IMR-90 (cell line): ENCODE results near the gene TSSC4. TPM values are rescaled to one million over a fixed set of nuclear protein-coding genes. Genes with fewer than 3 reads are reported as not detected.
"Not testable (repeated sequence)": the region's sequence is repeated elsewhere in the genome, so short reads cannot be mapped to it uniquely, and the experiment has no call there.

Experiments used
- ATAC-seq: fragments of 200-7000 bp; cut with Tn5 transposase; 2 replicates; pipeline ENCODE4 v1.9.1; 2020; ENCODE audit warnings: low read depth, mild to moderate bottlenecking, moderate library complexity
- BruUV-seq: library from RNA; stranded (reverse); fragments of 400-500 nt; replicated peaks from 2 replicates; lab custom pipeline; 2021; lab: Mats Ljungman, UMichigan
- CTCF ChIA-PET: fragments of 300-600 bp; formaldehyde crosslinking; extraction: SDS; loops from one replicate; lab custom pipeline; 2021; ENCODE audit warnings: antibody characterized with exemption; lab: Yijun Ruan, JAX
- POLR2A ChIA-PET: fragments of 300-600 bp; sonication (Branson Sonifier 250); formaldehyde crosslinking; loops from one replicate; lab custom pipeline; 2022; ENCODE audit warnings: antibody characterized with exemption; ENCODE audit not compliant: unreplicated experiment; lab: Charles Lee
- DNase-seq: peaks from one replicate; pipeline ENCODE4 v3.0.0; 2013
- H2AFZ ChIP-seq: replicated peaks from 2 replicates; pipeline ENCODE3; 2013; ENCODE audit warnings: low read length, mild to moderate bottlenecking; ENCODE audit not compliant: poor library complexity
- H2AK5ac ChIP-seq: 2 replicates; pipeline ENCODE4 v1.6.1; 2013; ENCODE audit warnings: low read depth, low read length, inconsistent platforms
- H2AK9ac ChIP-seq: replicated peaks from 2 replicates; pipeline ENCODE3; 2013; ENCODE audit warnings: mild to moderate bottlenecking, low read depth, low read length, moderate library complexity; ENCODE audit not compliant: poor library complexity
- H2BK120ac ChIP-seq: 2 replicates; pipeline ENCODE4 v1.6.1; 2013; ENCODE audit warnings: low read depth, low read length, inconsistent platforms
- H2BK15ac ChIP-seq: 3 replicates; pipeline ENCODE4 v1.6.1; 2013; ENCODE audit warnings: low read depth, low read length, inconsistent platforms
- H2BK20ac ChIP-seq: 2 replicates; pipeline ENCODE4 v1.6.1; 2013; ENCODE audit warnings: low read depth, mild to moderate bottlenecking, inconsistent platforms, low read length, moderate library complexity
- H2BK5ac ChIP-seq: 2 replicates; pipeline ENCODE4 v1.6.1; 2013; ENCODE audit warnings: mild to moderate bottlenecking, low read depth, low read length, inconsistent platforms; ENCODE audit not compliant: poor library complexity, severe bottlenecking
- H3K14ac ChIP-seq: replicated peaks from 2 replicates; pipeline ENCODE4 v1.6.1; 2013; ENCODE audit warnings: low read depth, low read length, inconsistent platforms
- H3K18ac ChIP-seq: 2 replicates; pipeline ENCODE4 v1.6.1; 2013; ENCODE audit warnings: low read depth, low read length, control low read depth
- H3K23ac ChIP-seq: 2 replicates; pipeline ENCODE4 v1.6.1; 2013; ENCODE audit warnings: low read depth, low read length, inconsistent platforms
- H3K27ac ChIP-seq: 2 replicates; pipeline ENCODE4 v1.5.1; 2013; ENCODE audit warnings: mild to moderate bottlenecking, control low read depth, low read length; ENCODE audit not compliant: insufficient read depth
- H3K27me3 ChIP-seq: 2 replicates; pipeline ENCODE4 v1.6.1; 2013; ENCODE audit warnings: low read length; ENCODE audit not compliant: control insufficient read depth, insufficient read depth
- H3K36me3 ChIP-seq: 2 replicates; pipeline ENCODE4 v1.6.1; 2013; ENCODE audit warnings: low read length, mixed read lengths; ENCODE audit not compliant: control insufficient read depth, insufficient read depth
- H3K4ac ChIP-seq: 2 replicates; pipeline ENCODE4 v1.6.1; 2013; ENCODE audit warnings: low read depth, low read length, inconsistent platforms
- H3K4me1 ChIP-seq: 2 replicates; pipeline ENCODE4 v1.6.1; 2013; ENCODE audit warnings: low read length, mixed read lengths; ENCODE audit not compliant: control insufficient read depth, insufficient read depth
- H3K4me2 ChIP-seq: 2 replicates; pipeline ENCODE4 v1.6.1; 2013; ENCODE audit warnings: low read depth, mild to moderate bottlenecking, control low read depth, low read length, moderate library complexity
- H3K4me3 ChIP-seq: 2 replicates; pipeline ENCODE4 v1.5.1; 2013; ENCODE audit warnings: low read depth, mild to moderate bottlenecking, control low read depth, low read length, moderate library complexity; ENCODE audit not compliant: insufficient read depth
- H3K56ac ChIP-seq: 2 replicates; pipeline ENCODE4 v1.6.1; 2013; ENCODE audit warnings: low read length, inconsistent platforms; ENCODE audit not compliant: insufficient read depth; ENCODE audit errors: extremely low read depth
- H3K79me1 ChIP-seq, 2 experiments: 2 replicates each; pipeline ENCODE4 v1.6.1; 2013; ENCODE audit warnings: low read length in 2 of 2, inconsistent platforms in 1 of 2, low read depth in 1 of 2
- H3K9ac ChIP-seq: 2 replicates; pipeline ENCODE4 v1.6.1; 2013; ENCODE audit warnings: low read depth, low read length, control low read depth
- H3K9me1 ChIP-seq: 2 replicates; pipeline ENCODE4 v1.6.1; 2013; ENCODE audit warnings: low read length, inconsistent platforms; ENCODE audit not compliant: insufficient read depth
- H3K9me3 ChIP-seq: 2 replicates; pipeline ENCODE4 v1.6.1; 2013; ENCODE audit warnings: low read length; ENCODE audit not compliant: control insufficient read depth, insufficient read depth
- H4K20me1 ChIP-seq: 2 replicates; pipeline ENCODE4 v1.6.1; 2013; ENCODE audit warnings: low read length, inconsistent platforms; ENCODE audit not compliant: insufficient read depth
- H4K5ac ChIP-seq: 2 replicates; pipeline ENCODE4 v1.6.1; 2013; ENCODE audit warnings: mild to moderate bottlenecking, low read depth, low read length, control low read depth
- H4K8ac ChIP-seq, 2 experiments: 2 replicates each; pipeline ENCODE4 v1.6.1; 2013; ENCODE audit warnings: low read depth in 2 of 2, low read length in 2 of 2, control low read depth in 1 of 2, inconsistent platforms in 1 of 2
- H4K91ac ChIP-seq: 2 replicates; pipeline ENCODE4 v1.6.1; 2013; ENCODE audit warnings: low read depth, low read length, inconsistent platforms; ENCODE audit not compliant: insufficient read depth
- WGBS, 2 experiments: methylation state at CpG; one replicate each; pipeline versions ENCODE4 v1.1.5 to v1.1.7; 2013; ENCODE audit warnings: missing lambda C conversion rate in 2 of 2; ENCODE audit not compliant: insufficient read length in 1 of 2; ENCODE audit errors: extremely low coverage in 2 of 2; 5-methylcytosine and 5-hydroxymethylcytosine counted together
- dilution Hi-C: fragments of 300-500 bp; cut with HindIII; formaldehyde crosslinking; loops from one replicate; pipeline ENCODE4 v1.14.3; 2018; ENCODE audit warnings: low sequenced_read_pairs; ENCODE audit not compliant: unreplicated experiment
- in situ Hi-C: fragments of 300-500 bp; cut with MboI; formaldehyde crosslinking; loops from 3 replicates; pipeline ENCODE4 v1.14.3; 2019; ENCODE audit warnings: low sequenced_read_pairs, inconsistent platforms, mixed read lengths
- intact Hi-C: fragments of 100-400 bp; cut with micrococcal nuclease; formaldehyde crosslinking; loops from 2 replicates; pipeline ENCODE4 v1.10.0; 2022
- polyA plus RNA-seq, 3 experiments: library from polyadenylated mRNA; depleted of rRNA; stranded (reverse); fragments of >200 nt; gene quantifications; 2 replicates each; pipeline ENCODE4 v1.2.3, GENCODE V29; 2012; ENCODE audit warnings: low replicate concordance in 1 of 3
- total RNA-seq: library from RNA; depleted of rRNA; stranded (reverse); fragments of >200 nt; gene quantifications from 2 replicates; pipeline ENCODE4 v1.2.3, GENCODE V29; 2012

TSSC4 gene
- total and polyA plus RNA-seq, 2 of the 4 experiments (the other 2 are of a cell fraction): 34.9 to 40.0 TPM

DNA sequence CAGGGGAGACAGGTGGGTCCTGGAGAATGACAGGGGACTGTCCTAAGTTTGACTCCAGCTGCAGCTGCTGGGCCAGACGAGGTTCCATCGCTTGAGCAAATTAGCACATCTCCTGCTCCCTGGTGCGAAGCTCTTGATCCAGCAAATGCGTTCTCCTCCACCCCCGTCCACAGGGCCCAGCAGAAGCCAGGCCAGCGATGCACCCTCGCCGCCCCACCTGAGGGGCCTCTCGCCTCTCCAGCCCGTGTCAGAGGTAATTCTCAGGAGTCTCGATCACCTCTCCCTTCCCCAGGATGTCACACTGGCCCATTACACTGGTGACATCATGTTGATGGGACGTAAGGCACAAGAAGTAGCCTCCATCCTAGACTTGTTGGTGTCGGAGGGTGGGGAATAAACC, 42.9 kb upstream of the TSSC4 start:
- H3K9me3 ChIP-seq, H4K91ac ChIP-seq, H4K8ac ChIP-seq, H3K9me1 ChIP-seq, H2AK5ac ChIP-seq, H3K56ac ChIP-seq, H2BK5ac ChIP-seq, ATAC-seq, H3K27me3 ChIP-seq, H4K20me1 ChIP-seq, H2BK15ac ChIP-seq, H3K79me1 ChIP-seq, H3K27ac ChIP-seq, H2BK120ac ChIP-seq, H2AK9ac ChIP-seq, dilution Hi-C loops, H3K4ac ChIP-seq, H3K4me3 ChIP-seq, H4K5ac ChIP-seq, DNase-seq, H2AFZ ChIP-seq, BruUV-seq, POLR2A ChIA-PET, intact Hi-C loops, H3K18ac ChIP-seq, in situ Hi-C loops, H2BK20ac ChIP-seq, H3K36me3 ChIP-seq, H3K14ac ChIP-seq, H3K4me2 ChIP-seq, H3K23ac ChIP-seq, CTCF ChIA-PET, H3K9ac ChIP-seq, H3K4me1 ChIP-seq: not testable (repeated sequence)
- no CpG with 5 or more reads among the region's 13 CpGs for WGBS, 2 experiments
